ENCODE measurements around the gene LYPD6.

The LYPD6 gene

GRCh38 chr2:149451417-149452165 lies 121.2 kb downstream of the LYPD6 start:
- DNase-seq (ENCODE audit: low read depth) = peak; percentile 14
- no peak for TF ChIP-seq CTCF (IDR thresholded peaks at IDR 0.05; ENCODE audit: low read depth, low read length)
- TF ChIP-seq POLR2A (IDR thresholded peaks at IDR 0.05; ENCODE audit: extremely low read depth, insufficient read length) = no peak
- TF ChIP-seq MYC (IDR thresholded peaks at IDR 0.05; ENCODE audit: low read depth, low read length) = no peak
- no peak for TF ChIP-seq MAX (IDR thresholded peaks at IDR 0.05; ENCODE audit: low read depth, low read length)
- no peak overlapping the region for H3K4me3 ChIP-seq (ENCODE audit: low read depth, low read length)

- H3K4me3 ChIP-seq (ENCODE audit: low read depth, low read length) = no peak overlapping the region
Observed at GRCh38 chr2:149456285-149456684, 125.9 kb downstream of the LYPD6 start.

GRCh38 chr2:149458502-149458901 lies 128.1 kb downstream of the LYPD6 start:
- TF ChIP-seq MYC (IDR thresholded peaks at IDR 0.05; ENCODE audit: low read depth, low read length) (no peak), POLR2A (IDR thresholded peaks at IDR 0.05; ENCODE audit: extremely low read depth, insufficient read length) (no peak), CTCF (IDR thresholded peaks at IDR 0.05; ENCODE audit: low read depth, low read length) (no peak), MAX (IDR thresholded peaks at IDR 0.05; ENCODE audit: low read depth, low read length) (no peak)
- no peak overlapping the region for H3K4me3 ChIP-seq (ENCODE audit: low read depth, low read length)
- no peak for DNase-seq (ENCODE audit: low read depth)

More at GRCh38 chr2:149456285-149456684, 125.9 kb downstream of the LYPD6 start:
- no peak for DNase-seq (ENCODE audit: low read depth)
- TF ChIP-seq MYC (IDR thresholded peaks at IDR 0.05; ENCODE audit: low read depth, low read length) (no peak), MAX (IDR thresholded peaks at IDR 0.05; ENCODE audit: low read depth, low read length) (no peak), POLR2A (IDR thresholded peaks at IDR 0.05; ENCODE audit: extremely low read depth, insufficient read length) (no peak)

- no peak for TF ChIP-seq MYC (IDR thresholded peaks at IDR 0.05; ENCODE audit: low read depth, low read length)
- TF ChIP-seq CTCF (IDR thresholded peaks at IDR 0.05; ENCODE audit: low read depth, low read length) = no peak
- no peak for TF ChIP-seq MAX (IDR thresholded peaks at IDR 0.05; ENCODE audit: low read depth, low read length)
- no peak for TF ChIP-seq POLR2A (IDR thresholded peaks at IDR 0.05; ENCODE audit: extremely low read depth, insufficient read length)
- DNase-seq (ENCODE audit: low read depth) = no peak
- H3K4me3 ChIP-seq (ENCODE audit: low read depth, low read length) = no peak overlapping the region
Observed at GRCh38 chr2:149463328-149464002, 133.1 kb downstream of the LYPD6 start.

- no peak for TF ChIP-seq CTCF (IDR thresholded peaks at IDR 0.05; ENCODE audit: low read depth, low read length)
- no peak for TF ChIP-seq MAX (IDR thresholded peaks at IDR 0.05; ENCODE audit: low read depth, low read length)
- TF ChIP-seq POLR2A (IDR thresholded peaks at IDR 0.05; ENCODE audit: extremely low read depth, insufficient read length) = no peak
- TF ChIP-seq MYC (IDR thresholded peaks at IDR 0.05; ENCODE audit: low read depth, low read length) = no peak
- no peak for DNase-seq (ENCODE audit: low read depth)
- H3K4me3 ChIP-seq (ENCODE audit: low read depth, low read length) = no peak overlapping the region
Observed at GRCh38 chr2:149464396-149464795, 134.0 kb downstream of the LYPD6 start.

- no peak for DNase-seq (ENCODE audit: low read depth)
- no peak overlapping the region for H3K4me3 ChIP-seq (ENCODE audit: low read depth, low read length)
- TF ChIP-seq POLR2A (IDR thresholded peaks at IDR 0.05; ENCODE audit: extremely low read depth, insufficient read length) = no peak
- TF ChIP-seq MAX (IDR thresholded peaks at IDR 0.05; ENCODE audit: low read depth, low read length) = no peak
Observed at GRCh38 chr2:149465873-149466272, 135.5 kb downstream of the LYPD6 start.

Data from NB4 (cell line).